B cell (primary cell): Measurements from ENCODE around the gene ABCC5.

Experiments
- EZH2 ChIP-seq: IDR thresholded peaks from 2 replicates; pipeline ENCODE4 v1.6.1; 2012; ENCODE audit warnings: borderline replicate concordance, low read depth, mild to moderate bottlenecking, moderate library complexity, low read length; ENCODE audit not compliant: insufficient read depth, poor library complexity, severe bottlenecking
- TF ChIP-seq, protein P1 (sequence below): fragments of 200-600 bp; IDR thresholded peaks from one replicate; pipeline ENCODE4 v1.8.0; 2022; ENCODE audit warnings: antibody characterized with exemption, mild to moderate bottlenecking

- TF ChIP-seq, protein P1, sequence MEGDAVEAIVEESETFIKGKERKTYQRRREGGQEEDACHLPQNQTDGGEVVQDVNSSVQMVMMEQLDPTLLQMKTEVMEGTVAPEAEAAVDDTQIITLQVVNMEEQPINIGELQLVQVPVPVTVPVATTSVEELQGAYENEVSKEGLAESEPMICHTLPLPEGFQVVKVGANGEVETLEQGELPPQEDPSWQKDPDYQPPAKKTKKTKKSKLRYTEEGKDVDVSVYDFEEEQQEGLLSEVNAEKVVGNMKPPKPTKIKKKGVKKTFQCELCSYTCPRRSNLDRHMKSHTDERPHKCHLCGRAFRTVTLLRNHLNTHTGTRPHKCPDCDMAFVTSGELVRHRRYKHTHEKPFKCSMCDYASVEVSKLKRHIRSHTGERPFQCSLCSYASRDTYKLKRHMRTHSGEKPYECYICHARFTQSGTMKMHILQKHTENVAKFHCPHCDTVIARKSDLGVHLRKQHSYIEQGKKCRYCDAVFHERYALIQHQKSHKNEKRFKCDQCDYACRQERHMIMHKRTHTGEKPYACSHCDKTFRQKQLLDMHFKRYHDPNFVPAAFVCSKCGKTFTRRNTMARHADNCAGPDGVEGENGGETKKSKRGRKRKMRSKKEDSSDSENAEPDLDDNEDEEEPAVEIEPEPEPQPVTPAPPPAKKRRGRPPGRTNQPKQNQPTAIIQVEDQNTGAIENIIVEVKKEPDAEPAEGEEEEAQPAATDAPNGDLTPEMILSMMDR = no peak
- no peak for TF ChIP-seq EZH2
Observed at GRCh38 chr3:183943739-183944138, 73.9 kb downstream of the ABCC5 start.
